Neural crest cell (in vitro differentiated cells): ENCODE results near the gene KLHL13. TPM values are rescaled to one million over a fixed set of nuclear protein-coding genes. Genes with fewer than 3 reads are reported as not detected.

Experiments used
- DNase-seq: peaks from one replicate; pipeline ENCODE4 v3.0.0; 2021; ENCODE audit warnings: low read depth, mixed read lengths, low spot score
- H3K27ac Mint-ChIP-seq: one replicate; pipeline ENCODE4 v1.8.0; 2021; ENCODE audit warnings: mild to moderate bottlenecking, mixed read lengths; ENCODE audit not compliant: unreplicated experiment
- H3K27me3 Mint-ChIP-seq: 2 replicates; pipeline ENCODE4 v1.8.0; 2021; ENCODE audit warnings: low read depth, mild to moderate bottlenecking, mixed read lengths
- H3K36me3 Mint-ChIP-seq: 2 replicates; pipeline ENCODE4 v1.8.0; 2021; ENCODE audit warnings: low read depth, mild to moderate bottlenecking, mixed read lengths
- H3K4me1 Mint-ChIP-seq: 2 replicates; pipeline ENCODE4 v1.8.0; 2021; ENCODE audit warnings: mixed read lengths
- H3K4me3 Mint-ChIP-seq: one replicate; pipeline ENCODE4 v1.8.0; 2021; ENCODE audit warnings: mild to moderate bottlenecking, mixed read lengths
- H3K9me3 Mint-ChIP-seq: 2 replicates; pipeline ENCODE4 v1.8.0; 2021; ENCODE audit warnings: mixed read lengths
- total RNA-seq: library from RNA; stranded (reverse); gene quantifications from 2 replicates; pipeline ENCODE4 v1.2.1, GENCODE V29; 2021
- TF ChIP-seq, protein P1 (sequence below): fragments of 200-600 bp; sonication (generic); conservative IDR thresholded peaks from 2 replicates; pipeline ENCODE4 v1.5.0; 2021; ENCODE audit warnings: antibody characterized with exemption, mild to moderate bottlenecking

The KLHL13 gene
- total RNA-seq, 1 donor from 2014 or later, result 13.2 TPM

DNA sequence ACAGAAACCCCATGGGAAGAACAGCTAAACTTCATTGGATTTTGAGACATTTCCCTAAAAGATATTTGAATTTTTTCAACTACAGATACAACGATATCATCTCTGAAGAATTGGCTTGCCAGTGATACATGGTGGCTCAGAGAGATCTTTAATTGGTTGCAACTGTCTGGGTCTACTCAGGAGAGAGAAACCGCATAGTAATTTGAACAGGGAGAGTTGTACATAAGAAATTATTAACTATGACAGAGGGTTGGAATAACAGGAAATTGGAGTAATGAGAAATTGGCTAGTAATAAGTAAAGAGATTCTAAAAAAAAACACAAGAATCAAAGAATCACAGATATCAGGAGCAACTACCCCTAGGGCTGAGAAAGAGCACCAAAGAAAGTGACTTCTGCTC, 118.4 kb downstream of the KLHL13 start:
- H3K9me3 Mint-ChIP-seq, result peaks cover 5% of the 10 kb centered on the region
- no peaks in the 10 kb centered on the region for H3K27me3 Mint-ChIP-seq
- TF ChIP-seq, protein P1, sequence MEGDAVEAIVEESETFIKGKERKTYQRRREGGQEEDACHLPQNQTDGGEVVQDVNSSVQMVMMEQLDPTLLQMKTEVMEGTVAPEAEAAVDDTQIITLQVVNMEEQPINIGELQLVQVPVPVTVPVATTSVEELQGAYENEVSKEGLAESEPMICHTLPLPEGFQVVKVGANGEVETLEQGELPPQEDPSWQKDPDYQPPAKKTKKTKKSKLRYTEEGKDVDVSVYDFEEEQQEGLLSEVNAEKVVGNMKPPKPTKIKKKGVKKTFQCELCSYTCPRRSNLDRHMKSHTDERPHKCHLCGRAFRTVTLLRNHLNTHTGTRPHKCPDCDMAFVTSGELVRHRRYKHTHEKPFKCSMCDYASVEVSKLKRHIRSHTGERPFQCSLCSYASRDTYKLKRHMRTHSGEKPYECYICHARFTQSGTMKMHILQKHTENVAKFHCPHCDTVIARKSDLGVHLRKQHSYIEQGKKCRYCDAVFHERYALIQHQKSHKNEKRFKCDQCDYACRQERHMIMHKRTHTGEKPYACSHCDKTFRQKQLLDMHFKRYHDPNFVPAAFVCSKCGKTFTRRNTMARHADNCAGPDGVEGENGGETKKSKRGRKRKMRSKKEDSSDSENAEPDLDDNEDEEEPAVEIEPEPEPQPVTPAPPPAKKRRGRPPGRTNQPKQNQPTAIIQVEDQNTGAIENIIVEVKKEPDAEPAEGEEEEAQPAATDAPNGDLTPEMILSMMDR, result no peak
- H3K4me1 Mint-ChIP-seq, result no peaks in the 10 kb centered on the region
- H3K4me3 Mint-ChIP-seq, result no peak overlapping the region
- H3K27ac Mint-ChIP-seq, result no peak overlapping the region
- no peak for DNase-seq
- H3K36me3 Mint-ChIP-seq, result peaks cover 2% of the 10 kb centered on the region

DNA sequence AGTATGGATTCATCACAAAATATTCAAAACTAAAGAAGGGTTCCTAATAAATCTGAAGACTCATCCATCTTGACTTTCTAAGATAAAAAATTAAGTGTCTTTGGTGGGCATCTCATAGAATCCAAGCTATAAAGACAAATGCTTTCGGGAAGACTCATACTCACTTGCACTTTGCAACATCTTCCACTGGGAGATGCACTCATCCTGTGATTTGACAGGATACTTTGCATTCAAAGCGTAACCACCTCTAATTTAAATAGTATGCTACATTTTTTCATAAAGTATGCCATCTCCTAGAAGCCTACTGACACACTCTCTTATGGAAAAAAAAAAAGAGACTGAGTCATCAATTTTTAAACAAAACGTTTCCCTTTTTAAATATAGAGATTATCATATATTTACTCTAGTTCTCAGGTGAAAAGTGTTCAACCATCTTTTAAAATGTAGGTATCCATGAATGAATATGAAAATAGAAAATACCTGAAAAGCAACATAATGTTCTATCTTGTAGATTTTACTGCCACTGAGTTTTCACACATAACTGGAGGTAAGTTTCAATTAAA, 119.6 kb downstream of the KLHL13 start:
- TF ChIP-seq, protein P1, result peak; percentile 50
- DNase-seq, result no peak
- Mint-ChIP-seq H3K9me3 (peaks cover 5% of the 10 kb centered on the region), H3K36me3 (peaks cover 2% of the 10 kb centered on the region), H3K4me3 (no peak overlapping the region), H3K4me1 (no peaks in the 10 kb centered on the region), H3K27ac (no peak overlapping the region), H3K27me3 (no peaks in the 10 kb centered on the region)

DNA sequence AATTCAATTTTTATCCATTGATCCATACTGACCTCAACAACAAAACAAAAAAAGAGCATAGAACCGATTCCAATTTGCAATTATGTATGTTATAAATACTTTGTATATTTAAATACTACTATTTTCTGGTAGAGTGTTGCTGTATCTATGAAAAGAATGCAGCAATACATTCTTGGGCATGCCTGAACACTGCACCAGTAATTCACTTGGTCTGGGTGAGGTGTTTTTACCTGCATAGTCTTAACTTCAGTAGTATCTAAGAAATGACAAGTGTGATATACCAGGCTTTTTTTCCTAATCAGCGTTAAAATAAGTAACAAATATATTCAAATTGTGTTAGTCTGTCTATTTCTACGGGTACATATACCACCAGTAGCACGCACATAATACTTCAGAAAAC, 120.2 kb downstream of the KLHL13 start:
- peaks cover 5% of the 10 kb centered on the region for H3K9me3 Mint-ChIP-seq
- no peaks in the 10 kb centered on the region for H3K4me1 Mint-ChIP-seq
- no peaks in the 10 kb centered on the region for H3K27me3 Mint-ChIP-seq
- no peak overlapping the region for H3K27ac Mint-ChIP-seq
- TF ChIP-seq, protein P1, result no peak
- DNase-seq, result no peak
- no peak overlapping the region for H3K4me3 Mint-ChIP-seq
- no peaks in the 10 kb centered on the region for H3K36me3 Mint-ChIP-seq

DNA sequence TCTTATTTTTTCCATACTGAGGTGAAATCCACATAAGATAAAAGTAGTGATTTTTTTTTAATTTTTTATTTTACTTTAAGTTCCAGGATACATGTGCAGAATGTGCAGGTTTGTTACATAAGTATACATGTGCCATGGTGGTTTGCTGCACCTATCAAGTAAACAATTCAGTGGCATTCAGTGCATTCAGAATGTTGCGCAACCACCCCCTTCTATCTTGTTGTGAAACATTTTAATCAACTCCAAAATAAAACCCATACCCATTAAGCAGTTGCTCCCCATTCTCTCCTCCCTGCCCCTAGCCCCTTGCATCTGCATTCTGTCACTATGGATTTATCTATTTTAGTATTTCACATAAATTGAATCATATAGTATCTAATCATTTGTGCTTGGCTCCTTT, 121.2 kb downstream of the KLHL13 start:
- Mint-ChIP-seq H3K27ac (no peak overlapping the region), H3K4me1 (no peaks in the 10 kb centered on the region), H3K36me3 (no peaks in the 10 kb centered on the region), H3K27me3 (no peaks in the 10 kb centered on the region), H3K4me3 (no peak overlapping the region), H3K9me3 (peaks cover 5% of the 10 kb centered on the region)
- DNase-seq, result no peak
- TF ChIP-seq, protein P1, result no peak

DNA sequence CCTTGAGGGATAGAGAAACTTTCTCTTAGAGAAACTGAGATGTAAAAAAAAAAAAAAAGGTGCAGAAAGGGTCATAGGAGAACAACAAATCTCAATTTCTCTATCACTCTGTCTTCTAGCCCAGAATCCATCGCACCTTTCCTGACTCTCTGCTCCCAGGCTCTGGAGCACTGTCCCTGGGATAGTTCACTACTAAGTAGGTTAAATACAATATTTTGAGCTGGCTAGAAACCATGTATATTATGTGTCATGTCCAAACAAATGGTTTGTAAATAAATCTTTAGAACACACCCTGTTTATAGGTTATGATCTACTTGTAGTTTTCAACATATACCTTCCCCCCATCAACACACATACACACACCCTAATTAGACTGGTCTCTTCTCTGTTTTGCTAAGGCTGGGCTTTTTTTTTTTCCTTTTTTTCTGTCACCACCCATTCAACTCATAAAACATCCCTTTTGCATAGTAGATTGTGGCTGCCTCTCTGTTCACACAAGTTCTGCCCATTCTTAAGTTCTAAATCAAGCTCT, 124.4 kb downstream of the KLHL13 start:
- no peaks in the 10 kb centered on the region for H3K9me3 Mint-ChIP-seq
- TF ChIP-seq, protein P1, result no peak
- no peaks in the 10 kb centered on the region for H3K27me3 Mint-ChIP-seq
- H3K4me1 Mint-ChIP-seq, result no peaks in the 10 kb centered on the region
- no peak overlapping the region for H3K4me3 Mint-ChIP-seq
- H3K27ac Mint-ChIP-seq, result no peak overlapping the region
- no peak for DNase-seq
- no peaks in the 10 kb centered on the region for H3K36me3 Mint-ChIP-seq
